Pancreas (tissue), 10 donors: ENCODE results near the gene CMKLR1. TPM values are rescaled to one million over a fixed set of nuclear protein-coding genes. Genes with fewer than 3 reads are reported as not detected.

Experiments
- ATAC-seq, 4 donors: fragments of 200-7000 bp; cut with Tn5 transposase; one replicate each; pipeline versions ENCODE4 v1.8.0 to v1.9.1; 2020; ENCODE audit warnings: mild to moderate bottlenecking in 4 of 4, moderate library complexity in 4 of 4
- DNase-seq, 6 donors: peaks; one replicate each; pipeline ENCODE4 v3.0.0-alpha.2; 2020
- FAIRE-seq: peaks from 2 replicates; lab custom pipeline; 2012; peaks lifted over from hg19 to GRCh38; lab: Jason Lieb, UNC
- H3K27ac ChIP-seq, 4 donors: fragments of 200-600 bp; sonication (generic); 1 replicate in 3 of 4; 2 replicates in 1 of 4; pipeline versions ENCODE4 v1.5.0 to v1.8.0; 2020
- H3K27me3 ChIP-seq, 4 donors: fragments of 200-600 bp; one replicate each; pipeline ENCODE4 v1.8.0; 2021
- H3K36me3 ChIP-seq, 3 donors: fragments of 200-600 bp; sonication (generic) in 1 of 3; one replicate each; pipeline versions ENCODE4 v1.5.0 to v1.8.0; 2020 to 2021
- H3K4me1 ChIP-seq, 3 donors: fragments of 200-600 bp; one replicate each; pipeline ENCODE4 v1.8.0; 2021
- H3K4me3 ChIP-seq, 4 donors: fragments of 200-600 bp; sonication (generic) in 2 of 4; one replicate each; pipeline versions ENCODE4 v1.5.0 to v1.8.0; 2020 to 2021
- H3K9me3 ChIP-seq, 4 donors: fragments of 200-600 bp; one replicate each; pipeline ENCODE4 v1.8.0; 2021
- CTCF ChIP-seq, 4 donors: fragments of 200-600 bp; sonication (generic) in 3 of 4; IDR thresholded peaks; one replicate each; pipeline versions ENCODE4 v1.5.0 to v1.8.0; 2021; ENCODE audit warnings: antibody characterized with exemption in 4 of 4
- WGBS, 2 donors: extraction: QIAGEN DNeasy Blood & Tissue Kit; methylation state at CpG; one replicate each; pipeline ENCODE4 v1.1.7; 2013; 5-methylcytosine and 5-hydroxymethylcytosine counted together
- intact Hi-C, 3 donors: fragments of 100-400 bp; cut with DNase I; formaldehyde crosslinking; loops; one replicate each; pipeline versions ENCODE4 v1.11.1 to v1.14.2; 2022
- polyA plus RNA-seq, 2 donors: library from polyadenylated mRNA; stranded (reverse); fragments of 200-250 nt; gene quantifications; one replicate each; pipeline ENCODE4 v1.2.3, GENCODE V29; 2013
- total RNA-seq, 6 donors: library from RNA; stranded (reverse); fragmentation: NEBNext Ultra II Directional in 4 of 6; extraction: Animal tissue kit (Norgen Biotek cat#: 25700) in 4 of 6; gene quantifications; one replicate each; pipeline versions ENCODE4 v1.2.1 to v1.2.4, GENCODE V29; 2021 to 2023
- donor health status: healthy with polysubstance abuse.
- donor health status: DM: no; HTN: no; CAD: no; lungs with moderate emphysema.
- donor health status: DM: no; HTN: no; CAD: no.
- donor health status: control.
- donor health status: control.
- donor health status: Bipolar disorder and iron deficiency.
- donor health status: DM: yes; HTN: yes; CAD: no.
- donor health status: DM: no; HTN: no; CAD: no.
- donor health status: DM: no; HTN: no; CAD: no.
- donor health status: DM: yes; HTN: yes; CAD: no.

Gene CMKLR1
- 1 to 10 TPM; 1.1 to 7.4 (median 2.5) TPM for total RNA-seq
- 1 to 10 TPM in 1 of 2 donors, under 1 TPM in 1; 0.95 to 1.2 TPM for polyA plus RNA-seq

- Histone ChIP-seq H3K9me3 (no peaks in the 10 kb centered on the region), H3K4me3 (peak within 1 kb of the TSS in 1 of 4 donors; percentile 29), H3K4me1 (no peaks in the 10 kb centered on the region), H3K36me3 (no peaks in the 10 kb centered on the region), H3K27ac (no peak within 1 kb of the TSS), H3K27me3 (no peaks in the 10 kb centered on the region)
- DNase-seq, result peak in 1 of 6 donors; percentile 59
- intact Hi-C loops, result no loop called here
- no peak for TF ChIP-seq CTCF (IDR thresholded peaks at IDR 0.05)
- 14 to 15% methylated on average over 21 to 24 of the region's 24 CpGs for WGBS, 2 donors
- ATAC-seq, result peak in 3 of 4 donors; percentile 32 to 65 (median 49)
- FAIRE-seq, result no peak
Observed at GRCh38 chr12:108338915-108339657, at the start of gene CMKLR1. TSS of gene CMKLR1 (minus strand) at chr12:108339311. CDS start at chr12:108293591, 45,720 bp downstream.

GRCh38 chr12:108387771-108388170, 48.7 kb upstream of the CMKLR1 start:
- Histone ChIP-seq H3K36me3 (no peaks in the 10 kb centered on the region), H3K4me1 (no peaks in the 10 kb centered on the region), H3K27me3 (peaks cover 0 to 4% (median 0%) of the 10 kb centered on the region in 4 donors), H3K9me3 (no peaks in the 10 kb centered on the region), H3K27ac (no peak overlapping the region), H3K4me3 (no peak overlapping the region)
- 20 to 32% methylated on average over 1 of the region's 1 CpG for WGBS, 2 donors
- intact Hi-C loops, result no loop called here
- no peak for TF ChIP-seq CTCF (IDR thresholded peaks at IDR 0.05)
- no peak for DNase-seq
- no peak for ATAC-seq
- no peak for FAIRE-seq

- intact Hi-C loops, result no loop called here
Observed at GRCh38 chr12:108386709-108387360, 47.7 kb upstream of the CMKLR1 start.

GRCh38 chr12:108382437-108382801, 43.3 kb upstream of the CMKLR1 start:
- H3K27me3 ChIP-seq, result no peaks in the 10 kb centered on the region
- H3K27ac ChIP-seq, result no peak overlapping the region
- ATAC-seq, result no peak
- no peak for TF ChIP-seq CTCF (IDR thresholded peaks at IDR 0.05)
- H3K4me1 ChIP-seq, result no peaks in the 10 kb centered on the region
- no peaks in the 10 kb centered on the region for H3K36me3 ChIP-seq
- intact Hi-C loops, result no loop called here
- no peak for FAIRE-seq
- 47 to 63% methylated on average over 1 of the region's 1 CpG for WGBS, 2 donors
- no peak overlapping the region for H3K4me3 ChIP-seq
- no peak for DNase-seq
- H3K9me3 ChIP-seq, result no peaks in the 10 kb centered on the region

More at GRCh38 chr12:108386709-108387360, 47.7 kb upstream of the CMKLR1 start:
- 31 to 51% methylated on average over 8 of the region's 8 CpGs for WGBS, 2 donors
- peaks cover 0 to 4% (median 0%) of the 10 kb centered on the region in 4 donors for H3K27me3 ChIP-seq
- DNase-seq (no peak), ATAC-seq (no peak), FAIRE-seq (no peak)
- TF ChIP-seq CTCF (IDR thresholded peaks at IDR 0.05), result no peak
- no peak overlapping the region for H3K27ac ChIP-seq
- no peaks in the 10 kb centered on the region for H3K36me3 ChIP-seq
- H3K4me3 ChIP-seq, result no peak overlapping the region
- no peaks in the 10 kb centered on the region for H3K9me3 ChIP-seq
- H3K4me1 ChIP-seq, result no peaks in the 10 kb centered on the region
